OCI-LY3 (cell line): ENCODE data around the gene PTPRT.

Experiments used
- CTCF ChIP-seq: fragments of 200-600, 300-600 bp; sonication (generic); IDR thresholded peaks from 2 replicates; pipeline ENCODE4 v1.5.1; 2014; ENCODE audit warnings: antibody characterized with exemption, low read length, low read depth
- EZH2phosphoT487 ChIP-seq: fragments of 200-600 bp; shearing (Covaris generic); IDR thresholded peaks from 2 replicates; pipeline ENCODE4 v1.6.1; 2018; ENCODE audit warnings: antibody characterized with exemption, mixed run types, low read depth

GRCh38 chr20:42474646-42475045 is 715.1 kb downstream of the PTPRT start:
- no peak for TF ChIP-seq CTCF
- no peak for TF ChIP-seq EZH2phosphoT487
